DND-41 (cell line): ENCODE measurements around the gene CCDC171.

Experiments
- ATAC-seq: fragments of 200-7000 bp; cut with Tn5 transposase; 3 replicates; pipeline ENCODE4 v1.9.1; 2021; ENCODE audit warnings: low read depth; ENCODE audit not compliant: insufficient read depth
- DNase-seq: peaks from one replicate; pipeline ENCODE4 v3.0.0-alpha.2; 2020
- H2AFZ ChIP-seq: 2 replicates; pipeline ENCODE4 v1.6.0; 2012; ENCODE audit warnings: low read depth, low read length
- H3K27ac ChIP-seq: 2 replicates; pipeline ENCODE4 v1.5.1; 2012; ENCODE audit warnings: low read length, inconsistent platforms
- H3K27me3 ChIP-seq: fragments of 200-600 bp; sonication (generic); 2 replicates; pipeline ENCODE4 v1.6.0; 2012; ENCODE audit warnings: low read length, mild to moderate bottlenecking, inconsistent platforms; ENCODE audit not compliant: insufficient read depth, poor library complexity
- H3K36me3 ChIP-seq: 2 replicates; pipeline ENCODE4 v1.5.1; 2012; ENCODE audit warnings: low read length, inconsistent platforms; ENCODE audit not compliant: insufficient read depth
- H3K4me1 ChIP-seq: 2 replicates; pipeline ENCODE4 v1.5.1; 2012; ENCODE audit warnings: mild to moderate bottlenecking, low read length; ENCODE audit not compliant: insufficient read depth
- H3K4me2 ChIP-seq: 2 replicates; pipeline ENCODE4 v1.6.0; 2012; ENCODE audit warnings: mild to moderate bottlenecking, moderate library complexity, low read length, inconsistent platforms; ENCODE audit not compliant: insufficient read depth
- H3K4me3 ChIP-seq, 2 experiments: fragments of 200-600 bp in 1 of 2; shearing (Covaris generic) in 1 of 2; 2 replicates each; pipeline ENCODE4 v1.5.1; 2012 to 2016; ENCODE audit warnings: inconsistent platforms in 2 of 2, low read length in 2 of 2, mild to moderate bottlenecking in 2 of 2, low read depth in 1 of 2, moderate library complexity in 1 of 2
- H3K79me2 ChIP-seq: 2 replicates; pipeline ENCODE4 v1.6.0; 2012; ENCODE audit warnings: low read length, inconsistent platforms; ENCODE audit not compliant: insufficient read depth
- H3K9ac ChIP-seq: 2 replicates; pipeline ENCODE4 v1.6.0; 2012; ENCODE audit warnings: low read depth, mild to moderate bottlenecking, inconsistent platforms, low read length, moderate library complexity
- H3K9me3 ChIP-seq: 2 replicates; pipeline ENCODE4 v1.5.1; 2012; ENCODE audit warnings: low read length, moderate library complexity, mild to moderate bottlenecking, inconsistent platforms; ENCODE audit not compliant: insufficient read depth, severe bottlenecking
- H4K20me1 ChIP-seq: 2 replicates; pipeline ENCODE4 v1.6.0; 2012; ENCODE audit warnings: low read length; ENCODE audit not compliant: insufficient read depth
- EZH2 ChIP-seq: IDR thresholded peaks from 3 replicates; pipeline ENCODE4 v1.6.1; 2012; ENCODE audit warnings: borderline replicate concordance, low read depth, mild to moderate bottlenecking, moderate library complexity, low read length, inconsistent platforms; ENCODE audit not compliant: severe bottlenecking
- TF ChIP-seq, protein P1 (sequence below): IDR thresholded peaks from 2 replicates; pipeline ENCODE4 v1.5.1; 2012; ENCODE audit warnings: borderline replicate concordance, low read length, moderate library complexity, mild to moderate bottlenecking; ENCODE audit not compliant: poor library complexity, severe bottlenecking; ENCODE audit errors: extremely low read depth

CCDC171 gene

GRCh38 chr9:15843931-15844330 lies 291.1 kb downstream of the CCDC171 start:
- Histone ChIP-seq H3K27ac (no peak overlapping the region), H3K4me2 (no peak overlapping the region), H3K9ac (no peak overlapping the region), H3K4me3 (no peak overlapping the region), H4K20me1 (no peaks in the 10 kb centered on the region), H2AFZ (no peak overlapping the region), H3K27me3 (no peaks in the 10 kb centered on the region), H3K36me3 (no peaks in the 10 kb centered on the region), H3K79me2 (no peaks in the 10 kb centered on the region), H3K9me3 (no peaks in the 10 kb centered on the region), H3K4me1 (no peaks in the 10 kb centered on the region)
- ATAC-seq (no peak), DNase-seq (no peak)
- TF ChIP-seq, protein P1, sequence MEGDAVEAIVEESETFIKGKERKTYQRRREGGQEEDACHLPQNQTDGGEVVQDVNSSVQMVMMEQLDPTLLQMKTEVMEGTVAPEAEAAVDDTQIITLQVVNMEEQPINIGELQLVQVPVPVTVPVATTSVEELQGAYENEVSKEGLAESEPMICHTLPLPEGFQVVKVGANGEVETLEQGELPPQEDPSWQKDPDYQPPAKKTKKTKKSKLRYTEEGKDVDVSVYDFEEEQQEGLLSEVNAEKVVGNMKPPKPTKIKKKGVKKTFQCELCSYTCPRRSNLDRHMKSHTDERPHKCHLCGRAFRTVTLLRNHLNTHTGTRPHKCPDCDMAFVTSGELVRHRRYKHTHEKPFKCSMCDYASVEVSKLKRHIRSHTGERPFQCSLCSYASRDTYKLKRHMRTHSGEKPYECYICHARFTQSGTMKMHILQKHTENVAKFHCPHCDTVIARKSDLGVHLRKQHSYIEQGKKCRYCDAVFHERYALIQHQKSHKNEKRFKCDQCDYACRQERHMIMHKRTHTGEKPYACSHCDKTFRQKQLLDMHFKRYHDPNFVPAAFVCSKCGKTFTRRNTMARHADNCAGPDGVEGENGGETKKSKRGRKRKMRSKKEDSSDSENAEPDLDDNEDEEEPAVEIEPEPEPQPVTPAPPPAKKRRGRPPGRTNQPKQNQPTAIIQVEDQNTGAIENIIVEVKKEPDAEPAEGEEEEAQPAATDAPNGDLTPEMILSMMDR = no peak
- no peak for TF ChIP-seq EZH2

- Histone ChIP-seq H3K27me3 (no peaks in the 10 kb centered on the region), H3K9me3 (no peaks in the 10 kb centered on the region), H3K9ac (no peak overlapping the region), H3K79me2 (no peaks in the 10 kb centered on the region), H3K27ac (no peak overlapping the region), H3K4me2 (no peak overlapping the region), H3K4me1 (no peaks in the 10 kb centered on the region), H3K4me3 (no peak overlapping the region), H4K20me1 (no peaks in the 10 kb centered on the region), H3K36me3 (no peaks in the 10 kb centered on the region), H2AFZ (no peak overlapping the region)
- no peak for DNase-seq
- TF ChIP-seq, protein P1 = no peak
- TF ChIP-seq EZH2 = no peak
- no peak for ATAC-seq
Observed at GRCh38 chr9:15846611-15847010, 293.8 kb downstream of the CCDC171 start.

DNA sequence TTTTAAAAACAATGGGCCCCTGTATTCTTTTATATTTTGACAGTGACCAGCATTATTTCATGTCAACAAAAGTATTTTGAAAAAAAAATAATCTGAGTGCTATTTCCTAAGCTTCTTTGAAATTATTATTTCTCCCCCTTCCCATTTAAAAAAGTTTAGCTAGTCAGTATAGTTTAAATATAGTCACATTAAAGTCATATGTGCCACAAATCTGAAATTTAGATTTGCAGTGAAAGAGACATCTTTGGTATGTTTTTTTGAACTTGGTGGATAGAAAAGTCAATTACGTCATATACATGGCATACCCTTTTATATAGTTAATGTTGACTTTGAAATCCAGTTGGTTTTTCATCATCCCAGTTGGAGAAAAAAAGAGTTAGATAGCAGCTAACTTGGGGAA lies 297.0 kb downstream of the CCDC171 start:
- DNase-seq (no peak), ATAC-seq (no peak)
- Histone ChIP-seq H3K4me2 (no peak overlapping the region), H3K79me2 (no peaks in the 10 kb centered on the region), H3K27ac (no peak overlapping the region), H3K4me1 (no peaks in the 10 kb centered on the region), H3K4me3 (no peak overlapping the region), H2AFZ (no peak overlapping the region), H4K20me1 (no peaks in the 10 kb centered on the region), H3K27me3 (no peaks in the 10 kb centered on the region), H3K9me3 (no peaks in the 10 kb centered on the region), H3K36me3 (no peaks in the 10 kb centered on the region), H3K9ac (no peak overlapping the region)
- TF ChIP-seq EZH2 = no peak
- TF ChIP-seq, protein P1 = no peak

DNA sequence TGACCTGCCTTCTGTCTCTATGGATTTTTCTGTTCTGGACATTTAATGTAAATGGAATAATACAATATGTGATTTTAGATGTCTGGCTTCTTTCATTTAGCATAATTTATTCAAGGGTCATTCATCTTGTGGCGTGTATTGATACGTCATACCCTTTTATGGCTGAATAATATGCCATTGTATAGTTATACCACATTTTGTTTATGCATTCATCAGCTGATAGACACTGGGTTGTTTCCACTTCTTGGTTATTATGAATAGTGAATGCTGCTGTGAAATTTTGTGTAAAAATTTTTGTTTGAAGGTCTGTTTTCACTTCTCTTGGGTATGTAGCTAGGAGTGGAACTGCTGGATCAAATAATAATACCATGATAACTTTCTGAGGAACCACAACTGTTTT lies 298.9 kb downstream of the CCDC171 start:
- Histone ChIP-seq H3K9ac (no peak overlapping the region), H3K27ac (no peak overlapping the region), H3K4me1 (no peaks in the 10 kb centered on the region), H3K9me3 (no peaks in the 10 kb centered on the region), H3K36me3 (no peaks in the 10 kb centered on the region), H3K4me3 (no peak overlapping the region), H3K79me2 (no peaks in the 10 kb centered on the region), H3K27me3 (no peaks in the 10 kb centered on the region), H3K4me2 (no peak overlapping the region), H4K20me1 (no peaks in the 10 kb centered on the region), H2AFZ (no peak overlapping the region)
- TF ChIP-seq EZH2 = no peak
- TF ChIP-seq, protein P1 = no peak
- ATAC-seq (no peak), DNase-seq (no peak)
